ENCODE measurements around the gene DENND4A.

- TF ChIP-seq CTCF (IDR thresholded peaks at IDR 0.05) (no peak), EZH2 (IDR thresholded peaks at IDR 0.05; ENCODE audit: borderline replicate concordance, insufficient read depth, low read depth, low read length, poor library complexity, severe bottlenecking) (no peak)
These were observed 13.8 kb downstream of the DENND4A start for GRCh38 chr15:65778269-65778668.
